ENCODE results near the gene ZNF398.

DNA sequence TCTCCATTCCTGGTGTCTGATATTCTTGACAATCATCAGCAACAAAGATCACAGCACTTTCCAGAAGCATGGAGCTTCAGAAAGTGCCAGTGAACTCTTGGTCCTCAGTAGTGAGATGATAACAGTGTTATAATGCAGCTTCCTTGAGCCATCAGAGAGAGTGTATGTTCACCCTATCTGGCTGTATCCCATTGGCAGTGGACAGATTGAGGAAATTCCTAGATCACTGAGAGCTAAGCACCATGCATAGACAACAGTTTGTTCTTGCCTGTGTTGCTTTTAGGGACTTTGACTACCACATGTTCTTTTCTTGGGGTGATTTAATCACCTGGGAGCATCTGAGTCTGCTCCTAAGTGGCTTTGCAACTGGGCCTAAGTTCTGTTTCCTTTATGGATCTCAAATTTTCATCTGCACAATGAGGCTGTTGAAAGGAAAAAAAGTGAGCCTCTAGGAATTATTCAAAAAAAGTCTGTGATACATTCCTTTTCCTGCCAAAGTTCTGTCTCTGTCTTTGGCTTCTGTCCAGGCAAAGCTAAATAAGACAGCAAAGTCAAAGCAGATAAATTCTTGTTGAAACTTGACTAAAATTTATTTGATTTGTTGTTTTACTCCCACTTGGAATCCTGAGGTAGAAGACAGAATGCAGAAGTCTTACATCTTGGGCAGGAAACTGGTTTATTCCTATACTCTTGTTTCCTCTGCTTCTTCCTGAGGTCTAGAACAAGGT, 33.6 kb downstream of the ZNF398 start:
- TF ChIP-seq, protein P1, sequence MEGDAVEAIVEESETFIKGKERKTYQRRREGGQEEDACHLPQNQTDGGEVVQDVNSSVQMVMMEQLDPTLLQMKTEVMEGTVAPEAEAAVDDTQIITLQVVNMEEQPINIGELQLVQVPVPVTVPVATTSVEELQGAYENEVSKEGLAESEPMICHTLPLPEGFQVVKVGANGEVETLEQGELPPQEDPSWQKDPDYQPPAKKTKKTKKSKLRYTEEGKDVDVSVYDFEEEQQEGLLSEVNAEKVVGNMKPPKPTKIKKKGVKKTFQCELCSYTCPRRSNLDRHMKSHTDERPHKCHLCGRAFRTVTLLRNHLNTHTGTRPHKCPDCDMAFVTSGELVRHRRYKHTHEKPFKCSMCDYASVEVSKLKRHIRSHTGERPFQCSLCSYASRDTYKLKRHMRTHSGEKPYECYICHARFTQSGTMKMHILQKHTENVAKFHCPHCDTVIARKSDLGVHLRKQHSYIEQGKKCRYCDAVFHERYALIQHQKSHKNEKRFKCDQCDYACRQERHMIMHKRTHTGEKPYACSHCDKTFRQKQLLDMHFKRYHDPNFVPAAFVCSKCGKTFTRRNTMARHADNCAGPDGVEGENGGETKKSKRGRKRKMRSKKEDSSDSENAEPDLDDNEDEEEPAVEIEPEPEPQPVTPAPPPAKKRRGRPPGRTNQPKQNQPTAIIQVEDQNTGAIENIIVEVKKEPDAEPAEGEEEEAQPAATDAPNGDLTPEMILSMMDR (IDR thresholded peaks at IDR 0.05): no peak
- no peak for TF ChIP-seq EP300 (IDR thresholded peaks at IDR 0.05)
